Vagina (tissue), 2 donors: ENCODE results near the gene GRIK3.

Experiments
- POLR2AphosphoS5 ChIP-seq, 2 donors: sonication (generic); formaldehyde crosslinking; IDR thresholded peaks; one replicate each; pipeline ENCODE4 v1.9.0; 2017; ENCODE audit warnings: antibody characterized with exemption in 2 of 2, mild to moderate bottlenecking in 2 of 2, low read depth in 1 of 2; ENCODE audit not compliant: insufficient read depth in 1 of 2
- TF ChIP-seq, protein P1 (sequence below), 3 experiments: fragments of 450-650 bp in 2 of 3; fragments of 200-600 bp in 1 of 3; sonication (generic) in 1 of 3; IDR thresholded peaks; one replicate each; pipeline ENCODE4 v1.5.1; 2017 to 2019; ENCODE audit warnings: antibody characterized with exemption in 3 of 3, mild to moderate bottlenecking in 2 of 3, moderate library complexity in 2 of 3

DNA sequence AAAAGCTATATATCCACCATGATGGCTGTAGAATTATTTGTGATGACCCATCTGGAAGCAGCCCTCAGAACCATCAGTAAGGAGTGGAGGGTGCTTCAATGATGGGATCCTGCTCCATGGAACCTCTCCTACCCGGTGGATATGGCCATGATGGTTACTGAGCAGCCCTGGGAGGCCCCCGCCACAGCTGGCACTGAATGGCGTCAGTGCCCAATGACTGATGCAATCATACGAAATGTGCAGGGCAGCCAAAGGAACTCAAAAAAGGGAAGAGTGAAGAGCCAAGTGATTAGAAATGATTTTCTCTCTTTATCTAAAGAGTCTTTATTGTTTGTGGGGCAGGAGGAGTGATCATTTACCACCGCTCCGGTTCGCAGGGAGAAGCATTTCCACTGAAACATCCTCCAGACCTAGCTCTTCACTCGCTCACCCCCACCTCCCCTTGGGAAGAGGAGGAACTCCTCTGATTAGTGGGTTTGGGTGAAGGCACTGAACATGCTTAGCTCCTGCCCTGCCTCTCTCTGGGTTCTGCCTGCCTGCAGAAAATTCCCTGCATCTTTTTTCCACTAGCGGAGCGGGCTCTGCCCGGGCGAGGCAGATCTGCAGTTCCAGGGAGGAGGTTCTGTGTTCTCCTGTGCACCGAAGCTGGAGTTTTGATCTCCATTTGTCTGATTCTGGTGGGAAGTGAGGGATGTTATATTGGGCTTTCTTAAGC is 260.3 kb downstream of the GRIK3 start:
- TF ChIP-seq, protein P1, sequence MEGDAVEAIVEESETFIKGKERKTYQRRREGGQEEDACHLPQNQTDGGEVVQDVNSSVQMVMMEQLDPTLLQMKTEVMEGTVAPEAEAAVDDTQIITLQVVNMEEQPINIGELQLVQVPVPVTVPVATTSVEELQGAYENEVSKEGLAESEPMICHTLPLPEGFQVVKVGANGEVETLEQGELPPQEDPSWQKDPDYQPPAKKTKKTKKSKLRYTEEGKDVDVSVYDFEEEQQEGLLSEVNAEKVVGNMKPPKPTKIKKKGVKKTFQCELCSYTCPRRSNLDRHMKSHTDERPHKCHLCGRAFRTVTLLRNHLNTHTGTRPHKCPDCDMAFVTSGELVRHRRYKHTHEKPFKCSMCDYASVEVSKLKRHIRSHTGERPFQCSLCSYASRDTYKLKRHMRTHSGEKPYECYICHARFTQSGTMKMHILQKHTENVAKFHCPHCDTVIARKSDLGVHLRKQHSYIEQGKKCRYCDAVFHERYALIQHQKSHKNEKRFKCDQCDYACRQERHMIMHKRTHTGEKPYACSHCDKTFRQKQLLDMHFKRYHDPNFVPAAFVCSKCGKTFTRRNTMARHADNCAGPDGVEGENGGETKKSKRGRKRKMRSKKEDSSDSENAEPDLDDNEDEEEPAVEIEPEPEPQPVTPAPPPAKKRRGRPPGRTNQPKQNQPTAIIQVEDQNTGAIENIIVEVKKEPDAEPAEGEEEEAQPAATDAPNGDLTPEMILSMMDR (IDR thresholded peaks at IDR 0.05): no peak
- no peak for TF ChIP-seq POLR2AphosphoS5 (IDR thresholded peaks at IDR 0.05; ENCODE audit: insufficient read depth in 1 of 2, low read depth in 1 of 2)
